Natural killer cell (primary cell): ENCODE results near the gene RELT. TPM values are rescaled to one million over a fixed set of nuclear protein-coding genes. Genes with fewer than 3 reads are reported as not detected.
A peak's percentile ranks its signal among the peaks of the same experiment; 100 is the strongest.

Experiments
- ATAC-seq, 3 donors: fragments of 150-1000 bp in 2 of 3; fragments of 200-7000 bp in 1 of 3; cut with Tn5 transposase; 1 replicate in 1 of 3; 2 replicates in 2 of 3; pipeline ENCODE4 v1.10.0; 2021; ENCODE audit warnings: mild to moderate bottlenecking in 2 of 3, moderate library complexity in 2 of 3
- DNase-seq, 2 donors: peaks; one replicate each; pipeline versions ENCODE4 v3.0.0 to v3.0.0-alpha.2; 2013 to 2021; ENCODE audit warnings: mixed read lengths in 1 of 2
- H3K27ac ChIP-seq: one replicate; pipeline ENCODE4 v1.5.1; 2013; ENCODE audit warnings: mild to moderate bottlenecking, low read length
- H3K27me3 ChIP-seq: one replicate; pipeline ENCODE4 v1.6.1; 2013; ENCODE audit warnings: low read length; ENCODE audit not compliant: control insufficient read depth, insufficient read depth
- H3K36me3 ChIP-seq: one replicate; pipeline ENCODE4 v1.6.1; 2013; ENCODE audit warnings: low read length; ENCODE audit not compliant: control insufficient read depth, insufficient read depth
- H3K4me1 ChIP-seq: one replicate; pipeline ENCODE4 v1.6.1; 2013; ENCODE audit warnings: low read length; ENCODE audit not compliant: control insufficient read depth, insufficient read depth
- H3K4me3 ChIP-seq: one replicate; pipeline ENCODE4 v1.5.1; 2013; ENCODE audit warnings: low read length
- H3K9me3 ChIP-seq: one replicate; pipeline ENCODE4 v1.6.1; 2013; ENCODE audit warnings: low read length; ENCODE audit not compliant: control insufficient read depth, insufficient read depth
- H3K27ac Mint-ChIP-seq, 2 donors: one replicate each; pipeline ENCODE4 v1.8.0; 2022; ENCODE audit warnings: mild to moderate bottlenecking in 2 of 2, mixed read lengths in 2 of 2, moderate library complexity in 1 of 2
- H3K27me3 Mint-ChIP-seq, 2 donors: one replicate each; pipeline ENCODE4 v1.8.0; 2022; ENCODE audit warnings: low read depth in 2 of 2, mixed read lengths in 2 of 2
- H3K36me3 Mint-ChIP-seq: one replicate; pipeline ENCODE4 v1.8.0; 2022; ENCODE audit warnings: mixed read lengths
- H3K4me1 Mint-ChIP-seq, 2 donors: one replicate each; pipeline ENCODE4 v1.8.0; 2022; ENCODE audit warnings: mixed read lengths in 2 of 2
- H3K4me3 Mint-ChIP-seq: one replicate; pipeline ENCODE4 v1.8.0; 2022; ENCODE audit warnings: mild to moderate bottlenecking, moderate library complexity, mixed read lengths
- H3K9me3 Mint-ChIP-seq, 2 donors: one replicate each; pipeline ENCODE4 v1.8.0; 2022; ENCODE audit warnings: mixed read lengths in 2 of 2
- WGBS: methylation state at CpG from one replicate; pipeline ENCODE4 v1.1.7; 2013; ENCODE audit warnings: missing lambda C conversion rate; ENCODE audit not compliant: insufficient coverage; 5-methylcytosine and 5-hydroxymethylcytosine counted together
- intact Hi-C: fragments of 100-400 bp; cut with micrococcal nuclease; formaldehyde crosslinking; loops from one replicate; pipeline ENCODE4 v1.14.2; 2022
- total RNA-seq, 4 donors: library from RNA; stranded (reverse); fragments of 120-200 nt in 1 of 4; gene quantifications; one replicate each; pipeline versions ENCODE4 v1.2.3 to v1.2.4, GENCODE V29; 2013 to 2022
- TF ChIP-seq, protein P1 (sequence below): fragments of 200-600 bp; IDR thresholded peaks from one replicate; pipeline ENCODE4 v1.8.0; 2022; ENCODE audit warnings: antibody characterized with exemption

RELT gene
- total RNA-seq, 3 donors from 2014 or later (not counting 1 experiment from before 2014, with no cell fraction given), result 132 to 264 (median 151) TPM

DNA sequence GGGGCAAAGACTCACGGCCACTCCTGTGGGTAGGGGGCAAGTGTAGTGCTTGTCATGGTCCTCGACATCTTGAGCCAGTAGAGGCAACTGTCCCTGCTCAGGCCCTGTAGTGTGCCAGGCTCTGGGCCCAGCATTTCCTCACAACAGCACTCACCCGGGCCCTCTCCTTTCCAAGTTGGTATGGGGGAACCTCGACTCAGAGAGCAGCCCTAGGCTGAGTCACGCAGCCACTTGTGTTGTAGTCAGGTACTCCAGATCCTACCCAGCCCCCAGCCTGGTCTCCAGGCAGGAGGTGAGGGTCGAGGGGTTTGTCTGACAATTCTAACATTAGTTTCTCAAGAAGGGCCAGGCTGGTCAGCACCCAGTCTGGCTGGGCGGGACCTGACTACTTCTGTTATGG is 4.1 kb downstream of the RELT start:
- peak overlapping the region in 1 of 2 donors; percentile 95 for H3K27ac Mint-ChIP-seq
- ATAC-seq (no peak), DNase-seq (no peak)
- peaks cover 33 to 73% of the 10 kb centered on the region in 2 donors for H3K4me1 Mint-ChIP-seq
- H3K4me3 Mint-ChIP-seq, result peak overlapping the region; percentile 21
- H3K9me3 Mint-ChIP-seq, result no peaks in the 10 kb centered on the region
- Histone ChIP-seq H3K27me3 (no peaks in the 10 kb centered on the region), H3K4me3 (no peak overlapping the region), H3K4me1 (peaks cover 92% of the 10 kb centered on the region), H3K9me3 (no peaks in the 10 kb centered on the region), H3K27ac (peak overlapping the region; percentile 87), H3K36me3 (no peaks in the 10 kb centered on the region)
- WGBS, result 93% methylated on average over 6 of the region's 7 CpGs
- intact Hi-C loops, result no loop called here
- TF ChIP-seq, protein P1, sequence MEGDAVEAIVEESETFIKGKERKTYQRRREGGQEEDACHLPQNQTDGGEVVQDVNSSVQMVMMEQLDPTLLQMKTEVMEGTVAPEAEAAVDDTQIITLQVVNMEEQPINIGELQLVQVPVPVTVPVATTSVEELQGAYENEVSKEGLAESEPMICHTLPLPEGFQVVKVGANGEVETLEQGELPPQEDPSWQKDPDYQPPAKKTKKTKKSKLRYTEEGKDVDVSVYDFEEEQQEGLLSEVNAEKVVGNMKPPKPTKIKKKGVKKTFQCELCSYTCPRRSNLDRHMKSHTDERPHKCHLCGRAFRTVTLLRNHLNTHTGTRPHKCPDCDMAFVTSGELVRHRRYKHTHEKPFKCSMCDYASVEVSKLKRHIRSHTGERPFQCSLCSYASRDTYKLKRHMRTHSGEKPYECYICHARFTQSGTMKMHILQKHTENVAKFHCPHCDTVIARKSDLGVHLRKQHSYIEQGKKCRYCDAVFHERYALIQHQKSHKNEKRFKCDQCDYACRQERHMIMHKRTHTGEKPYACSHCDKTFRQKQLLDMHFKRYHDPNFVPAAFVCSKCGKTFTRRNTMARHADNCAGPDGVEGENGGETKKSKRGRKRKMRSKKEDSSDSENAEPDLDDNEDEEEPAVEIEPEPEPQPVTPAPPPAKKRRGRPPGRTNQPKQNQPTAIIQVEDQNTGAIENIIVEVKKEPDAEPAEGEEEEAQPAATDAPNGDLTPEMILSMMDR, result no peak
- H3K36me3 Mint-ChIP-seq, result no peaks in the 10 kb centered on the region
- no peaks in the 10 kb centered on the region for H3K27me3 Mint-ChIP-seq

DNA sequence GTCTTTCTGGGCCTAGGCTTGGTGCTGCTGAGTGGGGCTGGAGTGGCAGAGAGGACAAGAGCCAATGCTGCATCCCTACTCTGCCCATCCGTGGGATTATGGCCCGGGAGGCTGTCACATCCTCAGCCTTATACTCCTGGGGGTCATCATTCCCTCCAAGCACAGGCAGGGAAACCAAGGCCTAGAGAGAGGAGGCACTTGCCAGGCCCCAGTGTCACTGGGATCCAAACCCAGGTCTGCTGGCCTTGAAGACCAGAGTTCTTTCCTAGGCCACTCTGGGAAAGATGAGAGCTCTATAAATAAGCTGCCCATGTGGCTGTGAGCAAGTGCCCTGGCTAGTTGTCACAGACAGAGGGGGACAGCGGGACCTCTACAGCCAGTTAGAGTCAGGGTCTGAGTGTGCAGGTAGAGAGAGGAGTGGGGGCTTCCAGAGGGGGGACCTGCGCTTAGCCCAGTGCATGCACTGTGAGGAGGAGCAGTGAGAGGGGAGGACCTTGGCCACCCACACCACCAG is 4.8 kb downstream of the RELT start:
- DNase-seq (no peak), ATAC-seq (no peak)
- H3K27ac Mint-ChIP-seq, result peak overlapping the region; percentile 64 to 81
- Histone ChIP-seq H3K4me3 (no peak overlapping the region), H3K4me1 (peaks cover 92% of the 10 kb centered on the region), H3K27me3 (no peaks in the 10 kb centered on the region), H3K36me3 (no peaks in the 10 kb centered on the region), H3K9me3 (no peaks in the 10 kb centered on the region), H3K27ac (peak overlapping the region; percentile 87)
- TF ChIP-seq, protein P1, result no peak
- intact Hi-C loops, result no loop called here
- H3K4me1 Mint-ChIP-seq, result peaks cover 39 to 73% of the 10 kb centered on the region in 2 donors
- no peaks in the 10 kb centered on the region for H3K36me3 Mint-ChIP-seq
- no peaks in the 10 kb centered on the region for H3K27me3 Mint-ChIP-seq
- H3K4me3 Mint-ChIP-seq, result peak overlapping the region; percentile 25
- 95% methylated on average over 3 of the region's 4 CpGs for WGBS
- no peaks in the 10 kb centered on the region for H3K9me3 Mint-ChIP-seq

DNA sequence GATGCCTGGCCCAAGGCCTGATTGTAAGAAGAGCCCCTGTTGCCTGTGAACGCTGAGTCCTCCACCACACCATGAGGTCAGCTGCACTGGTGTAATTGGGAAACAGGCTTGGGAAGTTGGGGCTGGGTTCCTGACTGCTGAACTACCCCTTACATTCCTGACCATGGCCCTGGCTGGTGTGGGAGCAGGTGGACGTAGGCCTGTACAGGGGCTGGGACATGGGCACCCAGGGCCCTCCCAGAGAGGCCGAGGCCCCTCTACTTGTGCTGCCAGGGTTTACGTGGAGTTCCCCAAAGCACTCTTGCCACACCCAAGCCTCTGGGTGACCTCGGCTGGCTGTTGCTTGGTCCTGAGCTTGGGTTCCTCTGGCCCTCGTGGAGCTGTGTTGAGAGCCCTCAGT is 5.4 kb downstream of the RELT start:
- no peaks in the 10 kb centered on the region for H3K36me3 Mint-ChIP-seq
- Histone ChIP-seq H3K36me3 (no peaks in the 10 kb centered on the region), H3K9me3 (no peaks in the 10 kb centered on the region), H3K27ac (peak overlapping the region; percentile 87), H3K4me1 (peaks cover 98% of the 10 kb centered on the region), H3K27me3 (no peaks in the 10 kb centered on the region), H3K4me3 (no peak overlapping the region)
- H3K27me3 Mint-ChIP-seq, result no peaks in the 10 kb centered on the region
- ATAC-seq, result no peak
- no peak for DNase-seq
- H3K4me1 Mint-ChIP-seq, result peaks cover 39 to 79% of the 10 kb centered on the region in 2 donors
- H3K9me3 Mint-ChIP-seq, result no peaks in the 10 kb centered on the region
- H3K27ac Mint-ChIP-seq, result peak overlapping the region in 1 of 2 donors; percentile 81
- 62% methylated on average over 6 of the region's 6 CpGs for WGBS
- intact Hi-C loops, result no loop called here
- H3K4me3 Mint-ChIP-seq, result no peak overlapping the region
- TF ChIP-seq, protein P1, result no peak

DNA sequence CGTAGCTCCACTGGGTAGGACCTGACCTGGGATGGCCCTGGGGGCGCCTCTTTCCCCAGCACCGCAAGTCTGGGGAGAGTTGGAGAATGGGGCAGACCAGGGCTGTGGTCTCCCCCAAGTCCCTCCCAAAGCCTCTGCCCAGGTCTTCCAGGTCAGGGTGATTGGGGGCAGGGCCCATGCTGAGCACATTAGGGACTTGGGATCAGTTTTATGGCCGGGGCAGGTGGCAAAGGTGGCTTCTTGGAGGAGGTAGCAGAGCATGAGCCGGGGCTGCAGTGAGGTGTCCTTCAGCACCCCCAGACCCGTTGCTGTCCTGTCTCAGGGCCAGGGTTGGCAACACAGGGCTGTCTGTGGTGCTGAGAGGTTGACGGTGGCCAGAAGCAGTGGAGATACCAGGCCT is 6.0 kb downstream of the RELT start:
- no peak overlapping the region for H3K4me3 ChIP-seq
- no peaks in the 10 kb centered on the region for H3K9me3 ChIP-seq
- no peak for ATAC-seq
- Mint-ChIP-seq H3K27ac (peak overlapping the region; percentile 62 to 81), H3K36me3 (no peaks in the 10 kb centered on the region), H3K9me3 (no peaks in the 10 kb centered on the region), H3K27me3 (no peaks in the 10 kb centered on the region), H3K4me1 (peaks cover 33 to 79% of the 10 kb centered on the region in 2 donors), H3K4me3 (peak overlapping the region; percentile 40)
- no peaks in the 10 kb centered on the region for H3K36me3 ChIP-seq
- 87% methylated on average over 7 of the region's 7 CpGs for WGBS
- intact Hi-C loops, result no loop called here
- H3K27ac ChIP-seq, result peak overlapping the region; percentile 87
- DNase-seq, result no peak
- H3K4me1 ChIP-seq, result peaks cover 100% of the 10 kb centered on the region
- TF ChIP-seq, protein P1, result no peak
- no peaks in the 10 kb centered on the region for H3K27me3 ChIP-seq
